Panc1 (cell line): Measurements from ENCODE around the gene COL4A1.

Experiments used
- TCF7L2 ChIP-seq: IDR thresholded peaks from 2 replicates; pipeline ENCODE4 v1.6.1; 2011; ENCODE audit warnings: mild to moderate bottlenecking, low read depth, low read length, inconsistent platforms
- TF ChIP-seq, protein P1 (sequence below): fragments of 450-650 bp; IDR thresholded peaks from 2 replicates; pipeline ENCODE4 v1.5.1; 2017; ENCODE audit warnings: mild to moderate bottlenecking

DNA sequence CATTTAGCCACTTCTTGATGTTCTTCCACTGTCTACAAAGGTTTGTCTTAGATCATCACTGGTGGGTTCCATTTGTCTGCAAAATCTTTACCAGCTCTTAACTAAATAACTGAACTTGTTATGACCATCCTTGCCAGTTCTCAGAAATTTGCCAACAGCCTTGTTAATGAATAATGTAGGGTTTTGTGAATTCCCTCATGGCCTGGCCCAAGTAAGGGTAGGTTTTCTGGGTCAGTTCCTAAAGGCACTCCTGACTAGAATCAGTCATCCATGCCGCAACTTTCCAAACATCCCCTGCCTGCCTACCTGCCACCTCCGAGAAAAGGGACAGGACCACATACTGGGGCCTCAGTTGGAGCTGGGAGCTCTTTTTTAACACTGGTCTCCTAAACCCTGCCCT, 4.0 kb downstream of the COL4A1 start:
- TF ChIP-seq, protein P1, sequence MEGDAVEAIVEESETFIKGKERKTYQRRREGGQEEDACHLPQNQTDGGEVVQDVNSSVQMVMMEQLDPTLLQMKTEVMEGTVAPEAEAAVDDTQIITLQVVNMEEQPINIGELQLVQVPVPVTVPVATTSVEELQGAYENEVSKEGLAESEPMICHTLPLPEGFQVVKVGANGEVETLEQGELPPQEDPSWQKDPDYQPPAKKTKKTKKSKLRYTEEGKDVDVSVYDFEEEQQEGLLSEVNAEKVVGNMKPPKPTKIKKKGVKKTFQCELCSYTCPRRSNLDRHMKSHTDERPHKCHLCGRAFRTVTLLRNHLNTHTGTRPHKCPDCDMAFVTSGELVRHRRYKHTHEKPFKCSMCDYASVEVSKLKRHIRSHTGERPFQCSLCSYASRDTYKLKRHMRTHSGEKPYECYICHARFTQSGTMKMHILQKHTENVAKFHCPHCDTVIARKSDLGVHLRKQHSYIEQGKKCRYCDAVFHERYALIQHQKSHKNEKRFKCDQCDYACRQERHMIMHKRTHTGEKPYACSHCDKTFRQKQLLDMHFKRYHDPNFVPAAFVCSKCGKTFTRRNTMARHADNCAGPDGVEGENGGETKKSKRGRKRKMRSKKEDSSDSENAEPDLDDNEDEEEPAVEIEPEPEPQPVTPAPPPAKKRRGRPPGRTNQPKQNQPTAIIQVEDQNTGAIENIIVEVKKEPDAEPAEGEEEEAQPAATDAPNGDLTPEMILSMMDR, result no peak
- TF ChIP-seq TCF7L2, result no peak
